Activated CD8-positive, alpha-beta memory T cell treated with anti-CD3 and anti-CD28 coated beads, Interleukin-2, amount 50 U/mL, for 4 hours (primary cell): ENCODE measurements around the gene SLC25A22.

ENCODE experiments used
- DNase-seq: peaks from one replicate; pipeline ENCODE4 v3.0.0-alpha.2; 2020

Gene SLC25A22

GRCh38 chr11:742571-743201 is 55.4 kb downstream of the SLC25A22 start:
- DNase-seq: no peak

GRCh38 chr11:742156-742546 is 55.9 kb downstream of the SLC25A22 start:
- DNase-seq: no peak
